8988T (cell line): Measurements from ENCODE around the gene KTI12.

Experiments
- DNase-seq: peaks from one replicate; pipeline ENCODE4 v3.0.0; 2011

Gene KTI12

GRCh38 chr1:51982161-51982560 lies 51.4 kb downstream of the KTI12 start:
- no peak for DNase-seq
